Mesenchymal stem cell (in vitro differentiated cells and primary cell): ENCODE measurements around the gene HDLBP.

Experiments used
- DNase-seq: peaks from one replicate; pipeline ENCODE4 v3.0.0-alpha.2; 2013
- H2AFZ ChIP-seq: one replicate; pipeline ENCODE4 v1.6.1; 2013; ENCODE audit warnings: low read depth, mild to moderate bottlenecking, control low read depth, inconsistent platforms, low read length, moderate library complexity
- H2AK5ac ChIP-seq: 2 replicates; pipeline ENCODE4 v1.6.1; 2013; ENCODE audit warnings: low read length, moderate library complexity, mild to moderate bottlenecking, inconsistent platforms; ENCODE audit not compliant: severe bottlenecking
- H2BK120ac ChIP-seq: one replicate; pipeline ENCODE4 v1.6.1; 2013; ENCODE audit warnings: low read depth, mild to moderate bottlenecking, inconsistent platforms, low read length, moderate library complexity
- H2BK12ac ChIP-seq, 2 experiments: one replicate each; pipeline ENCODE4 v1.6.1; 2013; ENCODE audit warnings: inconsistent platforms in 2 of 2, low read length in 2 of 2, mild to moderate bottlenecking in 2 of 2, moderate library complexity in 2 of 2, control low read depth in 1 of 2
- H2BK15ac ChIP-seq: one replicate; pipeline ENCODE4 v1.6.1; 2013; ENCODE audit warnings: mild to moderate bottlenecking, low read depth, inconsistent platforms; ENCODE audit not compliant: poor library complexity, severe bottlenecking
- H2BK5ac ChIP-seq: 2 replicates; pipeline ENCODE4 v1.6.1; 2013; ENCODE audit warnings: low read depth, mild to moderate bottlenecking, low read length, control low read depth, inconsistent platforms; ENCODE audit not compliant: poor library complexity, severe bottlenecking
- H3K14ac ChIP-seq, 2 experiments: one replicate each; pipeline ENCODE4 v1.6.1; 2013; ENCODE audit warnings: inconsistent platforms in 2 of 2, low read length in 2 of 2, control low read depth in 1 of 2, mild to moderate bottlenecking in 1 of 2, moderate library complexity in 1 of 2
- H3K18ac ChIP-seq, 2 experiments: one replicate each; pipeline ENCODE4 v1.6.1; 2013; ENCODE audit warnings: inconsistent platforms in 2 of 2, low read length in 2 of 2, control low read depth in 1 of 2, low read depth in 1 of 2, mild to moderate bottlenecking in 1 of 2
- H3K23ac ChIP-seq, 2 experiments: one replicate each; pipeline ENCODE4 v1.6.1; 2013; ENCODE audit warnings: inconsistent platforms in 2 of 2, low read length in 2 of 2, mild to moderate bottlenecking in 2 of 2, moderate library complexity in 2 of 2, control low read depth in 1 of 2
- H3K27ac ChIP-seq: 2 replicates; pipeline ENCODE4 v1.5.1; 2013; ENCODE audit warnings: mild to moderate bottlenecking, moderate library complexity, low read length, control low read depth, inconsistent platforms; ENCODE audit not compliant: poor library complexity, severe bottlenecking
- H3K27me3 ChIP-seq, 2 experiments: 2 replicates each; pipeline versions ENCODE4 v1.6.1 to v1.7.0; 2013; ENCODE audit warnings: low read length in 2 of 2, mild to moderate bottlenecking in 2 of 2, moderate library complexity in 2 of 2, control low read depth in 1 of 2, inconsistent platforms in 1 of 2; ENCODE audit not compliant: control insufficient read depth in 1 of 2, insufficient read depth in 1 of 2
- H3K36me3 ChIP-seq, 2 experiments: 2 replicates each; pipeline versions ENCODE4 v1.6.1 to v1.7.0; 2013; ENCODE audit warnings: low read length in 2 of 2, control low read depth in 1 of 2, inconsistent platforms in 1 of 2, low read depth in 1 of 2, mild to moderate bottlenecking in 1 of 2; ENCODE audit not compliant: insufficient read depth in 2 of 2, control insufficient read depth in 1 of 2
- H3K4ac ChIP-seq, 2 experiments: one replicate each; pipeline ENCODE4 v1.6.1; 2013; ENCODE audit warnings: inconsistent platforms in 2 of 2, low read length in 2 of 2, mild to moderate bottlenecking in 2 of 2, moderate library complexity in 2 of 2, control low read depth in 1 of 2, low read depth in 1 of 2
- H3K4me1 ChIP-seq: 2 replicates; pipeline ENCODE4 v1.6.1; 2013; ENCODE audit warnings: low read depth, low read length, control low read depth; ENCODE audit not compliant: control insufficient read depth, insufficient read depth
- H3K4me2 ChIP-seq: 2 replicates; pipeline ENCODE4 v1.6.1; 2013; ENCODE audit warnings: low read length, mild to moderate bottlenecking, inconsistent platforms; ENCODE audit not compliant: poor library complexity, severe bottlenecking
- H3K4me3 ChIP-seq, 2 experiments: 2 replicates each; pipeline versions ENCODE4 v1.5.1 to v1.7.0; 2013; ENCODE audit warnings: low read length in 2 of 2, mild to moderate bottlenecking in 2 of 2, control low read depth in 1 of 2, low read depth in 1 of 2; ENCODE audit not compliant: insufficient read depth in 1 of 2
- H3K79me1 ChIP-seq: replicated peaks from 2 replicates; pipeline ENCODE4 v1.6.1; 2013; ENCODE audit warnings: mild to moderate bottlenecking, control low read depth, low read length, inconsistent platforms; ENCODE audit not compliant: poor library complexity, severe bottlenecking
- H3K9ac ChIP-seq: 2 replicates; pipeline ENCODE4 v1.7.0; 2013; ENCODE audit warnings: mild to moderate bottlenecking, low read length, moderate library complexity
- H3K9me3 ChIP-seq: 2 replicates; pipeline ENCODE4 v1.7.0; 2013; ENCODE audit warnings: mild to moderate bottlenecking, low read length; ENCODE audit not compliant: control insufficient read depth
- H4K8ac ChIP-seq: one replicate; pipeline ENCODE4 v1.6.1; 2013; ENCODE audit warnings: inconsistent platforms, mild to moderate bottlenecking, low read length, moderate library complexity
- H4K91ac ChIP-seq: one replicate; pipeline ENCODE4 v1.6.1; 2013; ENCODE audit warnings: mild to moderate bottlenecking, low read length, inconsistent platforms
- WGBS: methylation state at CpG from one replicate; pipeline ENCODE4 v1.1.7; 2013; ENCODE audit warnings: mixed read lengths; 5-methylcytosine and 5-hydroxymethylcytosine counted together

Gene HDLBP

DNA sequence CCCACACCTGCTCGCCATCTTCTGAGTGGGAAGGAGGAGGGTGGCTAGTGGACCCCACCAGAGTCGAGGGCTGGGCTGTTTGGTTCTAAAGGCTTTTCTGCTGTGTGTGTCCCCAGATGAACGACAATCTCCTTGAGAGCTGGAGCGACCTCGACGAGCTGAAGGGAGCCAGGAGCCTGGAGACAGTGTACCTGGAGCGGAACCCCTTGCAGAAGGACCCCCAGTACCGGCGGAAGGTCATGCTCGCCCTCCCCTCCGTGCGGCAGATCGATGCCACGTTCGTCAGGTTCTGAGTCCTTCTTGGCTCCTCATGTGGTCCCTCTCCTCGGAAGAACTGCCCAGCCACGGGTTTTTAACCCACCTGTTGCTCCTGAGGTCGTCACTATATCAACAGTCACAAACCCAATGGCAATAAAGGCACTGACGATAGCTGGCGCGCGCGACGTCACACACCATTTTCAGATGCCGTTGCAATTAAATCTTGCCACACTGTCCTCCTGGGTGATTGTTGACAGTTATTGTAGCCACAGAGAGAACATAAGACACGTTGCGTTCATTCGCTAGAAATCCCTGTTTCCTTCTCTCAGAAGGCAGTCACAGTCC, 132.8 kb downstream of the HDLBP start:
- Histone ChIP-seq H2BK15ac (no peak overlapping the region), H3K27ac (no peak overlapping the region), H2AFZ (no peak overlapping the region), H2AK5ac (no peak overlapping the region), H3K27me3 (peaks cover 3 to 7% of the 10 kb centered on the region in 2 experiments), H4K91ac (no peak overlapping the region), H3K23ac (no peak overlapping the region), H2BK12ac (no peak overlapping the region), H3K79me1 (peaks cover under 1% of the 10 kb centered on the region), H3K36me3 (peaks cover 30 to 51% of the 10 kb centered on the region in 2 experiments), H3K9me3 (no peaks in the 10 kb centered on the region), H4K8ac (no peak overlapping the region), H3K18ac (no peak overlapping the region), H2BK5ac (no peak overlapping the region), H3K9ac (no peak overlapping the region), H3K4ac (no peak overlapping the region), H3K4me3 (no peak overlapping the region), H3K4me2 (no peak overlapping the region), H3K14ac (no peak overlapping the region), H2BK120ac (no peak overlapping the region), H3K4me1 (peaks cover 3% of the 10 kb centered on the region)
- WGBS, result 89% methylated on average over 28 of the region's 28 CpGs
- DNase-seq, result no peak

DNA sequence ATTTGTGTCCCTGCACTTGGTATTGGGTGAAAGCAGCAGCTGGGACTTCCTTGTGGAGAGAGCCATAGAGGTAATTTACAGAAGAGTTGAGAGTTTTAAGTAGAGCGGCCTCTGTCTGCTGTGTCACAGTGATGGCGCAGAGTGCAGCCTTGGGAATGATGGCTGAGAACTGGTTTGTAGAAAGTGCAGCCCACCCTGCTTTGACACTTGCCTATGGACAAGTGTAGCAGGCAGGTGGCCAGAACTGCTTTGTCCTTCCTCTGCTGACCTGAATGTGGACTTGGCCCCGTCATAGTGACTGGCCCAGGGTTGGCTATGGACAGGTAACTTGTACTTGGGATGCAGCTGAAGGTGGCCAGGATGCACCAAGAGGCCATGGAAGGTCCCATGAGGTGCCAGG, 133.3 kb downstream of the HDLBP start:
- 96% methylated on average over 3 of the region's 3 CpGs for WGBS
- Histone ChIP-seq H3K27me3 (peaks cover 1 to 5% of the 10 kb centered on the region in 2 experiments), H3K4ac (no peak overlapping the region), H3K4me1 (peaks cover under 1% of the 10 kb centered on the region), H2BK5ac (no peak overlapping the region), H3K36me3 (peaks cover 34 to 56% of the 10 kb centered on the region in 2 experiments), H3K4me2 (no peak overlapping the region), H3K79me1 (peaks cover 2% of the 10 kb centered on the region), H3K9ac (no peak overlapping the region), H4K91ac (no peak overlapping the region), H4K8ac (no peak overlapping the region), H2AK5ac (no peak overlapping the region), H3K18ac (no peak overlapping the region), H3K23ac (no peak overlapping the region), H3K4me3 (no peak overlapping the region), H3K9me3 (no peaks in the 10 kb centered on the region), H2BK120ac (no peak overlapping the region), H3K27ac (no peak overlapping the region), H2BK12ac (no peak overlapping the region), H3K14ac (no peak overlapping the region), H2AFZ (no peak overlapping the region), H2BK15ac (no peak overlapping the region)
- DNase-seq, result no peak

- Histone ChIP-seq H2AFZ (no peak overlapping the region), H3K27ac (no peak overlapping the region), H3K4me3 (no peak overlapping the region), H3K36me3 (peaks cover 46 to 70% of the 10 kb centered on the region in 2 experiments), H4K8ac (no peak overlapping the region), H3K4me2 (no peak overlapping the region), H3K14ac (no peak overlapping the region), H2BK120ac (no peak overlapping the region), H2BK12ac (no peak overlapping the region), H2AK5ac (no peak overlapping the region), H2BK15ac (no peak overlapping the region), H2BK5ac (no peak overlapping the region), H4K91ac (peak overlapping the region; percentile 34), H3K9ac (no peak overlapping the region), H3K18ac (no peak overlapping the region), H3K4ac (no peak overlapping the region), H3K79me1 (peaks cover 2% of the 10 kb centered on the region), H3K27me3 (no peaks in the 10 kb centered on the region), H3K4me1 (no peaks in the 10 kb centered on the region), H3K23ac (no peak overlapping the region), H3K9me3 (no peaks in the 10 kb centered on the region)
- WGBS, result 91% methylated on average over 12 of the region's 12 CpGs
- DNase-seq, result no peak
These were observed 135.0 kb downstream of the HDLBP start for GRCh38 chr2:241180495-241180894.

- Histone ChIP-seq H3K27ac (no peak overlapping the region), H4K91ac (no peak overlapping the region), H2AFZ (no peak overlapping the region), H3K9ac (no peak overlapping the region), H2BK12ac (no peak overlapping the region), H2BK15ac (no peak overlapping the region), H2AK5ac (no peak overlapping the region), H3K27me3 (no peaks in the 10 kb centered on the region), H3K4me3 (no peak overlapping the region), H4K8ac (no peak overlapping the region), H3K18ac (no peak overlapping the region), H2BK120ac (no peak overlapping the region), H3K23ac (no peak overlapping the region), H2BK5ac (no peak overlapping the region), H3K79me1 (peaks cover 2% of the 10 kb centered on the region), H3K14ac (no peak overlapping the region), H3K4me2 (no peak overlapping the region), H3K36me3 (peaks cover 46 to 76% of the 10 kb centered on the region in 2 experiments), H3K9me3 (no peaks in the 10 kb centered on the region), H3K4ac (no peak overlapping the region), H3K4me1 (no peaks in the 10 kb centered on the region)
- DNase-seq, result no peak
- WGBS, result 100% methylated on average over 3 of the region's 4 CpGs
These were observed 135.6 kb downstream of the HDLBP start for GRCh38 chr2:241179899-241180298.
